COLO668 (cell line): ENCODE measurements around the gene NTN1.
"Not testable (repeated sequence)": the region's sequence is repeated elsewhere in the genome, so short reads cannot be mapped to it uniquely, and the experiment has no call there.

ENCODE experiments used
- DNase-seq: peaks from one replicate; lab custom pipeline; 2025; ENCODE audit not compliant: unreplicated experiment; lab: John Stamatoyannopoulos, UW

The NTN1 gene

DNA sequence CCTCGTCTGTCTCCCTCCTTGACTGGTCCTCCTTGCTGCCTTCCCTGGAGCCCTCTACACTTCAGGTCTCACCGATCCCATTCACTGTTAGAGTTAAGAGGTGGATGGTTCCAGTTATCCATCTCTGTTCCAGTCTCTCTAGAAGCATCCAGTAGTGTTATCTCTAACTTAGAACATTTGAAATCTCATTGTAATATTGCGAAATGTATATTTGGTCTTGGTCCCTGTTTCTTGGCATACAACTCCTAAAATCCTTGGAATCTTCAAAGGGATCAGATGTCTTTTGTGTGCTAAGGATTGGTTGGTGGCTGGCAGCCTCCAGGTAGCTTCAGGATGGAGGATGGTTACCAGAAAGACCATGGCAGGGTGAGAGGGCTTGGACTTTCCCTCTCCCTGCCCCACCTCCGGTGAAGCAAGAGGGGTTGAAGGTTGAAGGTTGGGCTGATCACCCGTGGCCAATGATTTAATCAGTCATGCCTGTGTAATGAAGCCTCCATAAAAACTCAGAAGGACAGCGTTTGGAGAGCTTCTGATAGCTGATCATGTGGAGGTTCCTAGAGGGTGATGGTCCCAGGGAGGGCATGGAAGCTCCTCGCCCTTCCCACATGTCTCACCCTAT, 59.1 kb downstream of the NTN1 start:
- no peak for DNase-seq

GRCh38 chr17:9080983-9081382, 59.7 kb downstream of the NTN1 start:
- DNase-seq, result no peak

- DNase-seq, result no peak
These were observed 65.3 kb downstream of the NTN1 start for GRCh38 chr17:9086577-9086976.

DNA sequence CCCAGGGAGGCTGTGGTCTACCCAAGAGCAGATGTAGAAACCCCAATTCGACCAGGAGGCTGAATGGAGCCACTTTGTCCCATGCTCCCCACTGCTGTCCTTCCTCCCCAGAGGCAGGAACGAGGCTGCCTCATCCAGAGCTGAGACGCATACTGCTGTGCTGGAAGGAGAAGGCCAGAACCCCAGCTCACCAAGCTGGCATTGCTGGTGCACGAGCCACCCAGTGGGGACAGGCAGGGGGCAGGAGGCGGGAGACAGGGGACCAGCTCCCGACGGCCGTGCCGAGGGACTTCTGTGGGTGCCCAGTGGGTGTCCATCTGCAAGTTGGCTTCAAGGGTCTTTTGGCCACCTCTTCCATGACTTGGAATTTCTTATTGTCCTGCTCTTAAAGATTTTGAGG, 66.6 kb downstream of the NTN1 start:
- no peak for DNase-seq

DNA sequence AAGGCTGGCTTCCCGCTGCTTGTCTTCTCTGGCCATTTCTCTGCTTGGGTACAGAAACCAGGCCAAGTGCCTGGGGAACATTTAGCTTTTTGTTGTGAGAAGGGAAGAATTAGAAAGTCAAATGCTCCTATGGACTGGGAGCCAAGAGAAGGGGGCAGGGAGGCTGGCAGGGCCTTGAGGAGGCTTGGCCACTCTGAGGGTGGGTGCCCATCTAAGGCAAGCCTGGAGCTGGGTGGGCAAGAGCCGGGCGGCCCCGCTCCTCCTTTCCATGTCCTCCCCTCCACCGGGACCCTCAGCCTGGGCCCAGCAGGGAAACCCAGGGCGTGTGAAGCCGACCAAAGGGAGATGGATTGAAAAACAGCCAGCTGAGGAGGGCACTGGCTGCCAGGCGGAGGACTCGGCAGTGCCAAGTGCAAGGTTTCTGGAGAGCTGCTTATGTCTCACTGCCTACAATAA, 69.4 kb downstream of the NTN1 start:
- DNase-seq, result no peak

DNA sequence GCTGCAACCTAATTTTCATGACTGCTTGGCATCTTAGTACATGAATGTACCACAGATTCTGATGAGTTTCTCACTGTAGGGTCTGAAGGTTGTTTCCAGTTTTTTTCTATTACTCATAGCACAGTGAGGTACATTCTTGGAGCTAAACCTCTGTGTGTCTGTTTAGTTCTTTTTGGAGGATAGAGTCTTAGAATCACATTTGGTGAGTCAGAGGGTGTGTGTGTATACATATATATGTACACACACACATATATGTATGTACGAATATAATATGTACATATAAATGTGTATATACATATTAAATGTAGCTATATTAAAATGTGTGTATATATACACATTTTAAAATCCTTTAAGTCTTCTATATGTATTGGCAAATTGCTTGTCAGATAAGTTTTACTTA, 72.9 kb downstream of the NTN1 start:
- DNase-seq, result no peak

DNA sequence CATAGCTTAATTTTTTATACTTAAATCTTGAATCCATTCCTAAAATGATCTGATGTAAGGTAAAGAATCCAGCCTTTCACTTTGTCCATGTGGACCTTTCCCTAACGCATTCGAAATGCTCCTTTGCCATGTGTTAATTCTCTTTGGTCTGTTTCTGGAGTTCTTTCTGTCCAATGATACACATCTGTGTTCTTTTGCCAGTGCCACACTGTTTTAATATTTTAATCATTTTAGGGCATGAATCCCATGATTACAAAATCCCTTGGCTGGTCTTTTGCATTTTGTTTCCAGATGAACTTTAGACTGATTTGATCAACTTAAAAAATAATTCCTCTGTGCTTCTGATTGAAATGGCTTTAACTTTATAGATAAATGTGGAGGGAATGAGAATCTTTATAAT, 74.1 kb downstream of the NTN1 start:
- DNase-seq, result no peak

- no peak for DNase-seq
These were observed 77.0 kb downstream of the NTN1 start for GRCh38 chr17:9098242-9098825.

GRCh38 chr17:9101356-9101755, 80.0 kb downstream of the NTN1 start:
- no peak for DNase-seq

- DNase-seq, result not testable (repeated sequence)
These were observed 81.9 kb downstream of the NTN1 start for GRCh38 chr17:9103193-9103592.

DNA sequence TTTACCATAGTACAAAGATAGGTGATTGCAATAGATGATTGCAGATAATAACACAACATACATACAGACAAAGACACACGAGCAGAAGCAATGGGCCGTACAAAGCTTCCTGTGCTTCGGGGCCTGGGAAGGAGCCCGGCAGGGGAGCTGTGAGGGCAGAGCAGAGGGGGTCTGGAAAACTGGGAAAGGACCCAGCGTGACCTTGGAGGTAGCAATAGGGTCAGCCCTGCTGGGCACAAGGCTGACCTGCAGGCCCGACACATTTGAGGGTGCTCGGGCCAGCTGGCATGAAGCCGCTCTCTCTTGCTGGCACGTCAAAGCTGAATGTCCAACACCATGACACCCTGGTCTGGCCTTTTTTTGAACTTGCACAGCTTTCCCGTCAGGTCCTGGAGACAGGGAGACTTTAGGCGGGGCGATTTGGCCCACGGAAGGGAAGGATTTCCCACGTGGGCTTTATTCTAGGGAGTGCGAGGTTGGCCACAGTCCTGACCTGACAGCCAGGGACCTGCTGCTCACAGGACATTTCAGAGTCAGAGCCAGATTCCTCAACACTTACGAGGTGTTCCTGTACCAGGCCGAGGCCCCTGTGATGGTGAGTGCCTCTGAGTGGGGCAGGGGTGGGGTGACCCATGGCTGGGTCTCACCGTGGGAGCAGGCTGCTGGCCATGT, 83.2 kb downstream of the NTN1 start:
- no peak for DNase-seq

- no peak for DNase-seq
These were observed 84.0 kb downstream of the NTN1 start for GRCh38 chr17:9105068-9105868.

- DNase-seq, result not testable (repeated sequence)
These were observed 85.0 kb downstream of the NTN1 start for GRCh38 chr17:9106278-9106677.

- DNase-seq, result no peak
These were observed 86.2 kb downstream of the NTN1 start for GRCh38 chr17:9107527-9107926.

DNA sequence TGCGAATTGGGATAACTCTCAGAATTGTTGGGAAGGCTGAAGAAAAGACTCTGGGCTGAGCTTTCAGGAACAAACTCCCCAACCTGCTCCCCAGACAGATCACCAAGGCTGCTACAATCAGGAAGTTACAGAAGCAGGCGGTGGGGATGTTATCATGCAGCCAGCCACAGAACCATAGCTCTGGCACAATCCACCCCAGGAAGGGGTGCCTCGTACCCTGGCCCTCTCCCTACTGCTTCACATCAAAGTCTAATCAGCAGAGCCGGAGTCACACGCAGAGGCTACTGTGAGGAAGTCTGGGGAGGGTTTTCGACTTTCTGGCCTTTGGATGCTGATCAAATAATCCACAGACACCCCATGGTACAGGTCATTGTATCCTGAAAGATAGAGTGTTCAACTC, 86.8 kb downstream of the NTN1 start:
- no peak for DNase-seq

DNA sequence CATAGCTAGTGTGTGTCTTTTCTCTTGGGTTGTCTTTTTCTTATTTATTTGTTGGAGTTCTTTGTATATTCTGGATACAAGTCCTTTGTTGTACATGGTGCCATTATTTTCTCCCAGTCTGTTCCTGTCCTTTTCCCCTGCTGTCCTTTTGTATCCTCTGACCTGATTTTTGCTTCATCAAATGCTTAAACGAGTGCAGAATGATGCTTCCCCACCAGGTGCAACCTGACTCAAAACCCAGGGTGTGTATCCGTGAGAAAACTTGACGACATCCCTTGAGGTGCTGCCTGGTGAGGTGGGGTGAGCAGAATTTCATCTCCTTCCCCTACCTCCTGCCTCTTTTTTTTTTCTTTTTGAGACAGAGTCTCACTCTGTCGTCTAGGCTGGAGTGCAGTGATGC, 88.6 kb downstream of the NTN1 start:
- no peak for DNase-seq

GRCh38 chr17:9110501-9110900, 89.2 kb downstream of the NTN1 start:
- no peak for DNase-seq

- no peak for DNase-seq
These were observed 94.2 kb downstream of the NTN1 start for GRCh38 chr17:9115214-9116191.

DNA sequence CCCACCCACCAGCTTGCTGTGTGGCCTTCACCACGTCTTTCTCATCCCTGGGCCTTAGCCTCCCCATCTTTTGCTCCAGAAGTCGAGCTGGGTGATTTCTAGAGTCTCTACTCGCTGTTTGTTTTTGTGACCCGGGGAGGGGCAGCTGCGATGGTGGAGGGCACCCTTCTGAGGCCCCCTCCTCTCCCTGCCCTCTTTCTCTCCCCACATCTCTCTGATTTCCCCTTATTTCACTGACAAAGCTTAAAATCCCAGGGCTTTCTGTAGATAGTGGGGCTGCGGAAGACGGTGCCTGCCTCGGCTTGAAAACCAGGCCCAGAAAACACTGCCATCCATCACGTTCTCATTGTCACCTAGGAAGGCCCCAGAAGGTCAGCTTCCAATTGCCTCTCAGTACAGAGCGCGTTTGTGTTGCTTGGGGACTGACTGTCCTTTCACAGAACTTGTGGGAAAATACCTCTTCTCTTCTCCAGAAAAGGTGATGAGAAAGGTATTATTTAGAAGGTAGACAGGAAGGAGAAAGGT, 95.1 kb downstream of the NTN1 start:
- no peak for DNase-seq

DNA sequence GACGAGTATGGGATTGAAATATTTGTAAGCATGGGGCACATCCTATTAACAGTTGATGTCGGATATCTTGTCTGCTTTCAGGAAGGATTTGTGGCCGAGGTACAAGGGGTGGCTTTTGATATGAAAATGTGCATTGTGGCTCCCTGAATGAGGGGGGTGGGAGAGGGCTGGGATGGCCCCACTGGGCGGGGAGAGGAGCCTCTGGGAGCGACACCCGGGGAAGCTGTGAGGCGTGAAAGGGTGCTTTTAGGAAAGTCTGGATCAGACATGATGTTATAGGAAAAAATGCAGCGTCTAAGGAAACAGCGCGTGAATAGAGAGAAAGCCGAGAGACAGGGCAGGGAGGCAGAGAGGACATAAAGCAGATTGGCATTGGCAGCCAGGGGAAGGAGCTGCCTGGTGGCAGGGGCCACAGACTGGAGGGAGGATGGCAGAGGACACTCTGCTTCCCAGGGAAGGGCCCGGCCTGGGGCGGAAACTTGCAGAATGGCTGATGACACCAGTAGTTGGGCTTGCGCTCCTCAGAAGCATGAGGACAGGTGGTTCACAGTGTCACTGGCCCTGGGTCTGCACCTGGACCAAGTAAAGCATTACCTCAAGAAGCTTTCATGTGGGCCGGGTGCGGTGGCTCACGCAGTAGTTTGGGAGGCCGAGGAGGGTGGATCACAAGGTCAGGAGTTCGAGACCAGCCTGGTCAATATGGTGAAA, 95.7 kb downstream of the NTN1 start:
- DNase-seq, result no peak
